HepG2 (cell line): ENCODE data around the gene PPM1H. TPM values are rescaled to one million over a fixed set of nuclear protein-coding genes. Genes with fewer than 3 reads are reported as not detected.

Experiments
- ARNT ChIP-seq: fragments of 450-650 bp; IDR thresholded peaks from 2 replicates; pipeline ENCODE4 v1.6.1; 2017
- ATM ChIP-seq: fragments of 450-650 bp; IDR thresholded peaks from 2 replicates; pipeline ENCODE4 v1.7.1; 2017; ENCODE audit warnings: mild to moderate bottlenecking, borderline replicate concordance
- CHD2 ChIP-seq: IDR thresholded peaks from 2 replicates; pipeline ENCODE4 v1.6.1; 2011; ENCODE audit warnings: low read depth, low read length, improper control_type of control experiment
- GPN1 ChIP-seq: sonication (generic); formaldehyde crosslinking; IDR thresholded peaks from 2 replicates; pipeline ENCODE4 v1.5.1; 2020; ENCODE audit warnings: missing genetic modification reagents, borderline replicate concordance
- KLF15 ChIP-seq: sonication (generic); formaldehyde crosslinking; IDR thresholded peaks from 2 replicates; pipeline ENCODE4 v1.8.1; 2023; ENCODE audit warnings: borderline replicate concordance, mild to moderate bottlenecking, inconsistent platforms, missing genetic modification reagents, mixed read lengths
- LCORL ChIP-seq, 2 experiments: fragments of 450-650 bp in 1 of 2; sonication (generic) in 1 of 2; formaldehyde crosslinking in 1 of 2; IDR thresholded peaks; 2 replicates each; pipeline versions ENCODE4 v1.5.0 to v1.6.1; 2017 to 2020; ENCODE audit warnings: antibody characterized with exemption in 1 of 2, missing genetic modification reagents in 1 of 2
- PHF8 ChIP-seq: sonication (generic); formaldehyde crosslinking; IDR thresholded peaks from 2 replicates; pipeline ENCODE4 v1.5.0; 2020; ENCODE audit warnings: missing genetic modification reagents
- RNF2 ChIP-seq: fragments of 450-650 bp; conservative IDR thresholded peaks from 2 replicates; pipeline ENCODE4 v1.6.1; 2016; ENCODE audit warnings: low read depth
- SAP130 ChIP-seq: IDR thresholded peaks from 2 replicates; pipeline ENCODE4 v1.6.1; 2016; ENCODE audit warnings: low read depth
- SNRNP70 ChIP-seq: fragments of 200-400 bp; formaldehyde crosslinking; IDR thresholded peaks from 2 replicates; pipeline ENCODE4 v1.6.1; 2017; ENCODE audit warnings: mild to moderate bottlenecking, low read depth, low read length, moderate library complexity
- TCF7L2 ChIP-seq: IDR thresholded peaks from 2 replicates; pipeline ENCODE4 v1.6.1; 2011; ENCODE audit warnings: mild to moderate bottlenecking, low read depth, low read length, moderate library complexity
- ZBTB7B ChIP-seq: sonication (generic); formaldehyde crosslinking; IDR thresholded peaks from 2 replicates; pipeline ENCODE4 v1.4.0; 2020; ENCODE audit warnings: missing genetic modification reagents
- ZC3H13 ChIP-seq: sonication (generic); formaldehyde crosslinking; IDR thresholded peaks from 2 replicates; pipeline ENCODE4 v1.8.1; 2023; ENCODE audit warnings: mild to moderate bottlenecking, missing genetic modification reagents, moderate library complexity
- ZMYM2 ChIP-seq: sonication (generic); formaldehyde crosslinking; IDR thresholded peaks from 2 replicates; pipeline ENCODE4 v1.8.0; 2022; ENCODE audit warnings: mild to moderate bottlenecking, missing genetic modification reagents
- ZNF737 ChIP-seq: sonication (generic); formaldehyde crosslinking; IDR thresholded peaks from 2 replicates; pipeline ENCODE4 v1.5.0; 2020; ENCODE audit warnings: missing genetic modification reagents, mild to moderate bottlenecking, borderline replicate concordance
- ZSCAN12 ChIP-seq: sonication (generic); formaldehyde crosslinking; IDR thresholded peaks from 2 replicates; pipeline ENCODE4 v1.9.0; 2021; ENCODE audit warnings: mild to moderate bottlenecking, missing genetic modification reagents
- ZSCAN9 ChIP-seq: IDR thresholded peaks from 2 replicates; pipeline ENCODE4 v1.6.1; 2016; ENCODE audit warnings: borderline replicate concordance
- polyA plus RNA-seq, 8 experiments: library from polyadenylated mRNA; depleted of rRNA in 3 of 8; stranded (reverse) in 7 of 8; unstranded in 1 of 8; fragments of >200 nt; fragmentation: Illumina TruSeq in 4 of 8; extraction: Trizol in 4 of 8; gene quantifications; 2 replicates each; pipeline versions ENCODE4 v1.2.1 to v1.2.3, GENCODE V29; 2011 to 2016; ENCODE audit warnings: low read depth in 4 of 8, missing spikeins in 1 of 8, mixed read lengths in 1 of 8; ENCODE audit not compliant: insufficient read depth in 1 of 8
- total RNA-seq, 5 experiments: library from RNA; depleted of rRNA; stranded (reverse); fragments of >200 nt; fragmentation: Illumina TruSeq; extraction: Trizol; gene quantifications; 2 replicates each; pipeline ENCODE4 v1.2.3, GENCODE V29; 2016; ENCODE audit warnings: low read depth in 1 of 5
- TF ChIP-seq, protein P1 (sequence below): sonication (generic); formaldehyde crosslinking; IDR thresholded peaks from 2 replicates; pipeline ENCODE4 v1.5.1; 2020; ENCODE audit warnings: missing genetic modification reagents, mild to moderate bottlenecking, borderline replicate concordance
- TF ChIP-seq, protein P2 (sequence below): sonication (generic); IDR thresholded peaks from 2 replicates; pipeline ENCODE4 v1.6.1; 2016; ENCODE audit warnings: low read depth, borderline replicate concordance
- TF ChIP-seq, protein P3 (sequence below): sonication (generic); formaldehyde crosslinking; IDR thresholded peaks from 2 replicates; pipeline ENCODE4 v1.5.0; 2020; ENCODE audit warnings: mild to moderate bottlenecking, missing genetic modification reagents, borderline replicate concordance

PPM1H gene
- total and polyA plus RNA-seq, 2 of the 13 experiments (the other 11 are each of a cell fraction or from before 2014, with no cell fraction given), result 29.1 to 38.1 TPM

DNA sequence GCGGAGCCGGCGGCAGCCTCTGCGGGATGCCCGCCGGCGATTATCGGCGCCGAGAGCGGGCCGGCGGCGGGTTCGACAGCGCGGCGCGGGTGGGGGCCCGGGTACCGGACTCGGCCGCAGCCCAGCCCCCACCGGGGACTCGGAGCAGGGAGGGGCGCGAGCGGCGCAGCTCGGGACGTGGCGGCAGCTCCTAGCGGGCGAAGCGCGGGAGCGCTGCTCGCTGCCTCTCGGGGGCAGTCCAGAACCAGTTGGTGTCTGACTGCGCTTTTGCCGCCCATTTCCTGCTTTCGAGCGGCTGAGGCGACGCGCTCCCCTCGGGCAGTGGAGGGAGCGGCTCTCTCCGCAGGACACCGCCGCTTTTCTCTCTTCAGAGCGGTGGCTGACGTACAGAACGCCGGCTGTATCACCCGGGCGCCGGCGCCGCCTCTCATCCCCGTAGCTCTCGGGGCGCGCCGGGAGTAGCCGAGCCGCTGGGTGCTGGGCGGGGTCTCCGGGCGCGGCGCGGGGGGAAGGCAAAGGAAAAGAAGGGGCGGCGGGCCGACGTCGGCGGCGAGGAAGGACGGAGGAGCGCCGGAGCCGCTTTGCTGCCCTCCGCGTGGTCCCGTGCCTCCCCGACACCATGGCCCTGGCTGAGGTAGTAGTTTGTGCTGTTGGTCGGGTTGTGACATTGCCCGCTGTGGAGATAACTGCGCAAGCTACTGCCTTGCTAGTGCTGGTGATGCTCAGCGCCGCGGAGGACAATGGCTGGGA is 331.7 kb downstream of the PPM1H start (continued):
- TF ChIP-seq, protein P1, sequence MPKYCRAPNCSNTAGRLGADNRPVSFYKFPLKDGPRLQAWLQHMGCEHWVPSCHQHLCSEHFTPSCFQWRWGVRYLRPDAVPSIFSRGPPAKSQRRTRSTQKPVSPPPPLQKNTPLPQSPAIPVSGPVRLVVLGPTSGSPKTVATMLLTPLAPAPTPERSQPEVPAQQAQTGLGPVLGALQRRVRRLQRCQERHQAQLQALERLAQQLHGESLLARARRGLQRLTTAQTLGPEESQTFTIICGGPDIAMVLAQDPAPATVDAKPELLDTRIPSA, result no peak
- TF ChIP-seq ZNF737 (CRISPR knock-in tag) (no peak), ZBTB7B (no peak; the same call in 1 of the 2 replicates), ZC3H13 (CRISPR knock-in tag) (0 out of 2 replicates have a peak, but pooled peaks have one; percentile 8), ZSCAN12 (CRISPR knock-in tag) (no peak), ZMYM2 (no peak), ARNT (no peak), KLF15 (CRISPR knock-in tag) (no peak; the same call in 1 of the 2 replicates), SAP130 (CRISPR knock-in tag) (0 out of 2 replicates have a peak, but pooled peaks have one; percentile 26), CHD2 (peak; percentile 48; the same call in 1 of the 2 replicates), TCF7L2 (no peak), SNRNP70 (no peak), RNF2 (no peak), PHF8 (CRISPR knock-in tag) (peak; percentile 71), ZSCAN9 (CRISPR knock-in tag) (no peak), LCORL (IDR thresholded peaks at IDR 0.05) (no peak), LCORL (CRISPR knock-in tag; IDR thresholded peaks at IDR 0.05) (no peak), ATM (no peak), GPN1 (CRISPR knock-in tag) (no peak)
- TF ChIP-seq, protein P2, sequence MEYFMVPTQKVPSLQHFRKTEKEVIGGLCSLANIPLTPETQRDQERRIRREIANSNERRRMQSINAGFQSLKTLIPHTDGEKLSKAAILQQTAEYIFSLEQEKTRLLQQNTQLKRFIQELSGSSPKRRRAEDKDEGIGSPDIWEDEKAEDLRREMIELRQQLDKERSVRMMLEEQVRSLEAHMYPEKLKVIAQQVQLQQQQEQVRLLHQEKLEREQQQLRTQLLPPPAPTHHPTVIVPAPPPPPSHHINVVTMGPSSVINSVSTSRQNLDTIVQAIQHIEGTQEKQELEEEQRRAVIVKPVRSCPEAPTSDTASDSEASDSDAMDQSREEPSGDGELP, result no peak
- TF ChIP-seq, protein P3, sequence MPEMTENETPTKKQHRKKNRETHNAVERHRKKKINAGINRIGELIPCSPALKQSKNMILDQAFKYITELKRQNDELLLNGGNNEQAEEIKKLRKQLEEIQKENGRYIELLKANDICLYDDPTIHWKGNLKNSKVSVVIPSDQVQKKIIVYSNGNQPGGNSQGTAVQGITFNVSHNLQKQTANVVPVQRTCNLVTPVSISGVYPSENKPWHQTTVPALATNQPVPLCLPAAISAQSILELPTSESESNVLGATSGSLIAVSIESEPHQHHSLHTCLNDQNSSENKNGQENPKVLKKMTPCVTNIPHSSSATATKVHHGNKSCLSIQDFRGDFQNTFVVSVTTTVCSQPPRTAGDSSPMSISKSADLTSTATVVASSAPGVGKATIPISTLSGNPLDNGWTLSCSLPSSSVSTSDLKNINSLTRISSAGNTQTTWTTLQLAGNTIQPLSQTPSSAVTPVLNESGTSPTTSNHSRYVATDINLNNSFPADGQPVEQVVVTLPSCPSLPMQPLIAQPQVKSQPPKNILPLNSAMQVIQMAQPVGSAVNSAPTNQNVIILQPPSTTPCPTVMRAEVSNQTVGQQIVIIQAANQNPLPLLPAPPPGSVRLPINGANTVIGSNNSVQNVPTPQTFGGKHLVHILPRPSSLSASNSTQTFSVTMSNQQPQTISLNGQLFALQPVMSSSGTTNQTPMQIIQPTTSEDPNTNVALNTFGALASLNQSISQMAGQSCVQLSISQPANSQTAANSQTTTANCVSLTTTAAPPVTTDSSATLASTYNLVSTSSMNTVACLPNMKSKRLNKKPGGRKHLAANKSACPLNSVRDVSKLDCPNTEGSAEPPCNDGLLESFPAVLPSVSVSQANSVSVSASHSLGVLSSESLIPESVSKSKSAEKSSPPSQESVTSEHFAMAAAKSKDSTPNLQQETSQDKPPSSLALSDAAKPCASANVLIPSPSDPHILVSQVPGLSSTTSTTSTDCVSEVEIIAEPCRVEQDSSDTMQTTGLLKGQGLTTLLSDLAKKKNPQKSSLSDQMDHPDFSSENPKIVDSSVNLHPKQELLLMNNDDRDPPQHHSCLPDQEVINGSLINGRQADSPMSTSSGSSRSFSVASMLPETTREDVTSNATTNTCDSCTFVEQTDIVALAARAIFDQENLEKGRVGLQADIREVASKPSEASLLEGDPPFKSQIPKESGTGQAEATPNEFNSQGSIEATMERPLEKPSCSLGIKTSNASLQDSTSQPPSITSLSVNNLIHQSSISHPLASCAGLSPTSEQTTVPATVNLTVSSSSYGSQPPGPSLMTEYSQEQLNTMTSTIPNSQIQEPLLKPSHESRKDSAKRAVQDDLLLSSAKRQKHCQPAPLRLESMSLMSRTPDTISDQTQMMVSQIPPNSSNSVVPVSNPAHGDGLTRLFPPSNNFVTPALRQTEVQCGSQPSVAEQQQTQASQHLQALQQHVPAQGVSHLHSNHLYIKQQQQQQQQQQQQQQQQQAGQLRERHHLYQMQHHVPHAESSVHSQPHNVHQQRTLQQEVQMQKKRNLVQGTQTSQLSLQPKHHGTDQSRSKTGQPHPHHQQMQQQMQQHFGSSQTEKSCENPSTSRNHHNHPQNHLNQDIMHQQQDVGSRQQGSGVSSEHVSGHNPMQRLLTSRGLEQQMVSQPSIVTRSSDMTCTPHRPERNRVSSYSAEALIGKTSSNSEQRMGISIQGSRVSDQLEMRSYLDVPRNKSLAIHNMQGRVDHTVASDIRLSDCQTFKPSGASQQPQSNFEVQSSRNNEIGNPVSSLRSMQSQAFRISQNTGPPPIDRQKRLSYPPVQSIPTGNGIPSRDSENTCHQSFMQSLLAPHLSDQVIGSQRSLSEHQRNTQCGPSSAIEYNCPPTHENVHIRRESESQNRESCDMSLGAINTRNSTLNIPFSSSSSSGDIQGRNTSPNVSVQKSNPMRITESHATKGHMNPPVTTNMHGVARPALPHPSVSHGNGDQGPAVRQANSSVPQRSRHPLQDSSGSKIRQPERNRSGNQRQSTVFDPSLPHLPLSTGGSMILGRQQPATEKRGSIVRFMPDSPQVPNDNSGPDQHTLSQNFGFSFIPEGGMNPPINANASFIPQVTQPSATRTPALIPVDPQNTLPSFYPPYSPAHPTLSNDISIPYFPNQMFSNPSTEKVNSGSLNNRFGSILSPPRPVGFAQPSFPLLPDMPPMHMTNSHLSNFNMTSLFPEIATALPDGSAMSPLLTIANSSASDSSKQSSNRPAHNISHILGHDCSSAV, result no peak
